GM20431 (cell line): ENCODE measurements around the gene SMIM27.
"Not testable (repeated sequence)": the region's sequence is repeated elsewhere in the genome, so short reads cannot be mapped to it uniquely, and the experiment has no call there.

ENCODE experiments used
- in situ Hi-C: fragments of 300-500 bp; cut with MseI, MboI; formaldehyde crosslinking; loops from one replicate; pipeline ENCODE4 v1.15.0; 2020; ENCODE audit warnings: low sequenced_read_pairs; ENCODE audit not compliant: unreplicated experiment

SMIM27 gene

GRCh38 chr9:32590476-32590875 is 38.3 kb downstream of the SMIM27 start:
- in situ Hi-C loops = no loop called here

- in situ Hi-C loops = no loop called here
Observed at GRCh38 chr9:32590898-32591297, 38.8 kb downstream of the SMIM27 start.

- in situ Hi-C loops = no loop called here
Observed at GRCh38 chr9:32596096-32596865, 44.2 kb downstream of the SMIM27 start.

- in situ Hi-C loops = no loop called here
Observed at GRCh38 chr9:32596936-32597335, 44.8 kb downstream of the SMIM27 start.

GRCh38 chr9:32599021-32599420 is 46.9 kb downstream of the SMIM27 start:
- in situ Hi-C loops = not testable (repeated sequence)
